Stimulated activated CD4-positive, alpha-beta T cell treated with anti-CD3 and anti-CD28 coated beads, Interleukin-12 subunit alpha, Interleukin-12 subunit beta, amount 100 ng/mL, for 48 hours (primary cell): ENCODE data around the gene DSE.
"Not testable (repeated sequence)": the region's sequence is repeated elsewhere in the genome, so short reads cannot be mapped to it uniquely, and the experiment has no call there.

ENCODE experiments used
- DNase-seq, 3 donors: peaks; one replicate each; pipeline ENCODE4 v3.0.0-alpha.2; 2020; ENCODE audit warnings: low read depth in 2 of 3, low spot score in 1 of 3

DSE gene

DNA sequence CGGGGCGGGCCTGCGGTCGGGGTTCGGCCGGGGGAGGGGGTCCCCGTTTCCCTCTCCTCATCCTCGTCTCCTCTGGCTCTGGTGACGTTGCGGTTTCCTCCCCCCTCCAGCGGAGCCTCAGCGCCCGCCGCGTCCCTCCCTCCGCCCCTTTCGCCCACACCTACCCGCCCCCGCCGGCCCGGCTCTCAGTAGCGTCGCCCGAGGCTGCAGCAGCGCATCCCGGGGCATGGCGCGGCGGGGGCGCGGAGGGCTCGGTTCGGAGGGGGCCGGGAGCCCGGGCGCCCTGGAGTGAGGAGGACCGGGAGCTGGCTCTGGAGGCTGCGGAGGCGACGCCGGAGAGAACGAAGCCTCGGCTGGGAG is at the start of gene DSE:
TSS of gene DSE (plus strand) at position 188 of the 360 bp plus-strand sequence. CDS start 28,304 bp downstream, outside the sequence.
- DNase-seq, result peak in 2 of 3 donors; percentile 34 to 47

DNA sequence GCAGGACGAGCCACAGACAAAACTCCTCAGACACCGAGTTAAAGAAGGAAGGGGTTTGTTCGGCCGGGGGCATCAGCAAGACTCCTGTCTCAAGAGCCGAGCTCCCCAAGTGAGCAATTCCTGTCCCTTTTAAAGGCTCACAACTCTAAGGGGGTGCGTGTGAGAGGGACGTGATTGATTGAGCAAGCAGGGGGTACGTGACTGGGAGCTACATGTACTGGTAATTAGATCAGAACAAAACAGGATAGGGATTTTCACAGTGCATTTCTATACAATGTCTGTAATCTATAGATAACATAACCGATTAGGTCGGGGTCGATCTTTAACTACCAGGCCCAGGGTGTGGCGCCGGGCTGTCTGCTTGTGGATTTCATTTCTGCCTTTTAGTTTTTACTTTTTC is 48.8 kb upstream of the DSE start:
- not testable (repeated sequence) for DNase-seq

- DNase-seq, result no peak
Measured at GRCh38 chr6:116323863-116324262, 46.9 kb upstream of the DSE start.

DNA sequence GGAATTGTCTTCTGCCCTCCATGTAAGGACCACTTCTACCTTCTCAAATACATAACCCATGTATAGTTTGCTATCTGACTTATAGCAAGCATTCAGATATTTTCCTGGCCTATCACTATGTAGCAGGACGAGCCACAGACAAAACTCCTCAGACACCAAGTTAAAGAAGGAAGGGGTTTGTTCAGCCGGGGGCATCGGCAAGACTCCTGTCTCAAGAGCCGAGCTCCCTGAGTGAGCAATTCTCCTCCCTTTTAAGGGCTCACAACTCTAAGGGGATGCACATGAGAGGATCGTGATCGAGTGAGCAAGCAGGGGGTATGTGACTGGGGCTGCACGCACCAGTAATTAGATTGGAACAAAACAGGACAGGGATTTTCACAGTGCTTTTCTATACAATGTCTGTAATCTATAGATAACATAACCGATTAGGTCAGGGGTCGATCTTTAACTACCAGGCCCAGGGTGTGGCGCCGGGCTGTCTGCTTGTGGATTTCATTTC is 45.1 kb upstream of the DSE start:
- DNase-seq, result not testable (repeated sequence)

DNA sequence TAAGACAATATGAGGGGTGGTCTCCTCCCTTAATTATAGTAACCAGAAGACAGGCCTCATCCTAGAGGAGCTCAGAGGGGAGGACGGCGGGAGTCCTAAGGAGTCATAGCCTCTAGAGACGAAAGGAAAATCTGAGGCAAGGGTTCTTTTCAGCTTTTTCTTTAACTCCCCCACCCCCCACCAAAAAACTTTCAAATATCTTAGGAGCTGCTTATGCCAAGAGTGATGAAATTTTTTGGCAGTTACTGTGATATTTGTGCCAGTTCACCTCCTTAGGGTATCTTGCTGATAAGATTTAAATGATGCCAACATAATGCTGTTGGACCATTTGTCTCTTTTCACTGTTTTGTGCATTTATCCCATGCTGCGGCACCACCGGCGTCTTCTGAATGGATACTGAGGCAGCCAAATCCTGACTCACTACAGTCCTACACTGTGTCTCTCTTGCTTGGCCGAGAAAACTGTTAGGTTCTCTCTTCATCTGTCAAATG is 44.5 kb upstream of the DSE start:
- no peak for DNase-seq

GRCh38 chr6:116326996-116327395 is 43.8 kb upstream of the DSE start:
- no peak for DNase-seq

- no peak for DNase-seq
Measured at GRCh38 chr6:116327803-116328527, 42.8 kb upstream of the DSE start.

- no peak for DNase-seq
Measured at GRCh38 chr6:116328528-116328903, 42.2 kb upstream of the DSE start.

DNA sequence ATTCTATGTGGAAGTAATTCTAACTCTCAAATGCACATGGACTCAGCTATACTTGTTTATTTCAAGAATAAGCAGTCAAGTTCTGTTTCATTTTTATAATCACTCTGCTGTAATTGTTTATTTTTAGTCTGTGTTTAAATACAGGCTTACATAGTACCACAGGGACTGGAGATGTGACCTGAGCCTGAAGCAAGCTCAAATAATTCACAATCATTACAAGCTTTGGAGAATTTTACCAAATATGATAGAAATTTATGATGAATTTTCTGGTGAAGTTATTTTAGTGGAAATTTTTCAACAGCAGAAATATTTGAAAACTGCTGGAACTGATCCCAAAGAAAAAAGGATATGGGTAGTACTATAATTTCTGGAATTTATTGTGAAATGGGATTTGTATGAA is 41.6 kb upstream of the DSE start:
- DNase-seq, result no peak

- no peak for DNase-seq
Measured at GRCh38 chr6:116330511-116330910, 40.2 kb upstream of the DSE start.

DNA sequence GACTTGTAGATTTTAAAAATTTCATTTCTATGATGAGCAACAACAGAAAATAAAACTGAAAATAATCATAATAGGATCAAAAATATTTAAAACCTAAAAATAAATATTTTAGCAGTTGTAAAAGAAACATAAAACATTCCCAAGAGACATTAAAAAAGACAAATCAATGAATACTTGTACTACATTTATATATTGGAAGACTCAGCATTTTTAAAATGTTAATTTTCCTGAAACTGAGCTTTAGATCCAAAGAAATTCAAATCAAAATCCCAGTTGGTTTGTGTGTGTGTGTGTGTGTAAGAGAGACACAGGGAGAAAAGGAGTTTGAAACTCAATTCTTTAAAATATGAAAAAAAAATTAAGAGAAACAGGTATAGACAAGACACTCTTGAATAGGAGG is 38.7 kb upstream of the DSE start:
- DNase-seq, result no peak

DNA sequence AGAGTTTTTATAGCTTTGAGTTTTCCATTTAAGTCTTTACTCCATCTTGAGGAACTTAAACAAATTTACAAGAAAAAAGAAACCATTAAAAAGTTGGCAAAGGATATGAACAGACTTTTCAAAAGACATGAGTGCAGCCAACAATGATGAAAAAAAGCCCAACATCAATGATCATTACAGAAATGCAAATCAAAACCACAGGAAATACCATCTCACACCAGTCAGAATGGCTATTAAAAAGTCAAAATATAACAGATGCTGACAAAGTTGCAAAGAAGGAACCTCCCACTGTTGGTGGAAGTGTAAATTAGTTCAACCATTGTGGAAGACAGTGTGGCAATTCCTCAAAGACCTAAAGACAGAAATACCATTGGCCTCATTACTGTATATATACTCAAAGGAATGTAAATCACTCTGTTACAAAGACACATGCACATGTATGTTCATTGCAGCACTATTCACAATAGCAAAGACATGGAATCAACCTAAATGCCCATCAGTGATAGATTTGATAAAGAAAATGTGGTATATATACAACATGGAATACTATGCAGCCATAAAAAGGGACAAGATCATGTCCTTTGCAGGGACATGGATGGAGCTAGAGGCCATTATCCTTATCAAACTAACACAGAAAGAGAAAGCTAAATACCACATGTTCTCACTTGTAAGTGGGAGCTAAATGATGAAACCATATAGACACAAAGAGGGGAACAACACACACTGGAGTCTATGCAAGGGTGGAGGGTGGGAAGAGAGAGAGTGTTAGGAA is 35.9 kb upstream of the DSE start:
- not testable (repeated sequence) for DNase-seq

DNA sequence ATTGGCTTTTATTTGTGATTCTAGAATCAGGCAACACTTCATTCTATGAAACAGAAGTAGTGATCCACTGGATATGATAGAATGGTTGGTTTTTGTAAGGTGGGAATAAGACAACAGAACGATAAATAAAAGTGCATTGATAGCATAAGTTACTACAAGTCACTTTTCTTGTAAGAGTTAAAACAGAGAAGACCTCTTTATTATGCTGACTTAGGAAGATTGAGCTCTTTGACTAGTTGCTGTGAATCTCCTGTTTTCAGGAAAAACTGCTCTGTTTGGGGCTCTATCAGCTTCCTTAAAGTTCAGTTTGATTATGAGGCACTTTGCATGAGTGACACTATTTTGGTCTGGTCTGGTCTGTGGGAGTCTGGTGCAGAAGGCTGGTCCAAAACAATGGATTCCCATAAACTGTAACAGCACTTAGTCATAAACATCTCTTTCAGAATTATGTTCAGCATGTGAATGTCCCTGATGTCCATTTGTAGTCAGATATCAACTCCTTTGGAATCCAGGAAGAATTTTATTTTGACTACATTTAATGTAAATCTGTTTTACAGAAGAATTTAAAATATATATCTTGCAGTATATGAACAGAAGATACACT is 35.0 kb upstream of the DSE start:
- DNase-seq, result no peak

DNA sequence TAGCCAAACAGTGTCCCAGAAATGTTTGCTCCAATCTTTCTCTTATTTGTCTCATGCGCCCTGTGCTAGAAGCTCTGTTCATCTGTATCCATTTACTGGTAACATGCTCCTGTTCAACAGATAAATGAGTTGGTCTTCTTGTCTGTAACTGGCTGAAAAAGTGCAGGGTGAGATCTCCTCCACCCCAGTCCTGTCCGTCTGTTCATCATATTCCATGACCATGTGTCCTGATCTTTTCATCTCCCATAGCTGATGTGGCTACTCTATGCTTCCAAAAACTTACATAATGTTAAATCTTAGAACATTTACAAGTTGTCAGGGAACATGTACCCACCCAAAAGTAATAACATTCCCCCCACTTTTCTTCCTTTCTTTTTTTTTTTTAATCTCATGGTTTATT is 31.8 kb upstream of the DSE start:
- no peak for DNase-seq

GRCh38 chr6:116340625-116341024 is 30.1 kb upstream of the DSE start:
- not testable (repeated sequence) for DNase-seq

- no peak for DNase-seq
Measured at GRCh38 chr6:116349216-116349615, 21.5 kb upstream of the DSE start.

- no peak for DNase-seq
Measured at GRCh38 chr6:116351101-116351500, 19.6 kb upstream of the DSE start.

GRCh38 chr6:116352515-116353471 is 18.0 kb upstream of the DSE start:
- DNase-seq, result no peak

- DNase-seq, result no peak
Measured at GRCh38 chr6:116354236-116354635, 16.5 kb upstream of the DSE start.

GRCh38 chr6:116355796-116356195 is 15.0 kb upstream of the DSE start:
- no peak for DNase-seq

DNA sequence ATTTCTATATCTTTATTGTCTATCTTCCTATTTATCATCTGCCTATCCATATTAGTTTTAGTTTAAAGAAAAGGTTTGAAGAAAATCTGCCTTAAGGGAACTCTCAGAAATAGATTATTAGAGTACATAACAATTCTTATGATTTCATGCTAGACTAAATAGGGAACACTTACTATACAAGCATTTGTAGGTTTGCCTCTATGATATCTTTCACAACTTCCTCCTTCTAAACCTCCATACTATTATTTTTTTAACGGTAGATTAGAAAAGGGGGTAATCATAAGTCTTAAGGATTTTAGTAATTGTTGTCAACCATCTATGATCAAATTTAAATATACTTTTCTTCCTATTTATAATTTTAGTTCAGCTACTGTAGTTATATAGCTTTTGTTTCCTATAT is 11.6 kb upstream of the DSE start:
- no peak for DNase-seq
